Activated CD8-positive, alpha-beta memory T cell treated with anti-CD3 and anti-CD28 coated beads, Interleukin-2, amount 10 ng/mL, durations not matched to agents 7 days and 5 days (primary cell): ENCODE measurements around the gene FOXJ1. TPM values are rescaled to one million over a fixed set of nuclear protein-coding genes. Genes with fewer than 3 reads are reported as not detected.
A peak's percentile ranks its signal among the peaks of the same experiment; 100 is the strongest.

ENCODE experiments used
- ATAC-seq: fragments of 150-1000 bp; cut with Tn5 transposase; one replicate; pipeline ENCODE4 v1.10.0; 2021; ENCODE audit warnings: moderate library complexity
- CTCF ChIA-PET: fragments of 350-600 bp; sonication (Branson Sonifier 250); formaldehyde crosslinking; loops from one replicate; lab custom pipeline; 2021; ENCODE audit warnings: antibody characterized with exemption; lab: Charles Lee
- DNase-seq: peaks from one replicate; pipeline ENCODE4 v3.0.0-alpha.2; 2020
- H3K27ac Mint-ChIP-seq: one replicate; pipeline ENCODE4 v1.8.0; 2021; ENCODE audit warnings: mild to moderate bottlenecking, mixed read lengths
- H3K27me3 Mint-ChIP-seq: one replicate; pipeline ENCODE4 v1.8.0; 2021; ENCODE audit warnings: mixed read lengths
- H3K36me3 Mint-ChIP-seq: one replicate; pipeline ENCODE4 v1.8.0; 2021; ENCODE audit warnings: mild to moderate bottlenecking, mixed read lengths
- H3K4me1 Mint-ChIP-seq: one replicate; pipeline ENCODE4 v1.8.0; 2021; ENCODE audit warnings: mixed read lengths
- H3K4me3 Mint-ChIP-seq: one replicate; pipeline ENCODE4 v1.8.0; 2021; ENCODE audit warnings: mild to moderate bottlenecking, moderate library complexity, mixed read lengths
- H3K9me3 Mint-ChIP-seq: one replicate; pipeline ENCODE4 v1.8.0; 2022; ENCODE audit warnings: low read depth, mixed read lengths
- total RNA-seq, 2 experiments: library from RNA; stranded (reverse); gene quantifications; one replicate each; pipeline ENCODE4 v1.2.3, GENCODE V29; 2021

The FOXJ1 gene
- total RNA-seq, 2 experiments from 2014 or later, result 0.55 TPM; not detected in 1

- CTCF ChIA-PET, result interaction anchor here (0.7 to 6.7 kb wide), 13 partner anchors 12 to 252 kb away, joined by 3 to 62 read pairs (median 4); no protein-coding TSS in a partner anchor
- Mint-ChIP-seq H3K27me3 (no peaks in the 10 kb centered on the region), H3K4me3 (peak overlapping the region; percentile 45), H3K4me1 (peaks cover 62% of the 10 kb centered on the region), H3K27ac (peak overlapping the region; percentile 92), H3K36me3 (peaks cover 16% of the 10 kb centered on the region), H3K9me3 (no peaks in the 10 kb centered on the region)
- peak; percentile 55 for DNase-seq
- ATAC-seq, result peak; percentile 3
Observed at GRCh38 chr17:76146053-76146851, 5.2 kb upstream of the FOXJ1 start.

GRCh38 chr17:76145231-76146052 lies 4.4 kb upstream of the FOXJ1 start:
- ATAC-seq (peak; percentile 17), DNase-seq (peak; percentile 69)
- CTCF ChIA-PET, result interaction anchor here (0.7 to 6.7 kb wide), 13 partner anchors 11 to 253 kb away, joined by 3 to 62 read pairs (median 4); no protein-coding TSS in a partner anchor
- Mint-ChIP-seq H3K4me1 (peaks cover 64% of the 10 kb centered on the region), H3K27me3 (peaks cover 4% of the 10 kb centered on the region), H3K9me3 (no peaks in the 10 kb centered on the region), H3K4me3 (peak overlapping the region; percentile 45), H3K36me3 (peaks cover 12% of the 10 kb centered on the region), H3K27ac (peak overlapping the region; percentile 92)

- CTCF ChIA-PET, result interaction anchor here (0.8 to 6.7 kb wide), 6 partner anchors 8 to 138 kb away, joined by 3 to 62 read pairs (median 6); no protein-coding TSS in a partner anchor
- peaks cover 14% of the 10 kb centered on the region for H3K27me3 Mint-ChIP-seq
- H3K4me3 Mint-ChIP-seq, result peak overlapping the region; percentile 5
- peak overlapping the region; percentile 92 for H3K27ac Mint-ChIP-seq
- peaks cover 8% of the 10 kb centered on the region for H3K36me3 Mint-ChIP-seq
- peaks cover 66% of the 10 kb centered on the region for H3K4me1 Mint-ChIP-seq
- no peaks in the 10 kb centered on the region for H3K9me3 Mint-ChIP-seq
- ATAC-seq, result no peak
- no peak for DNase-seq
Observed at GRCh38 chr17:76142585-76143041, 1.6 kb upstream of the FOXJ1 start.

- Mint-ChIP-seq H3K4me3 (peak overlapping the region; percentile 5), H3K27ac (peak overlapping the region; percentile 92), H3K4me1 (peaks cover 63% of the 10 kb centered on the region), H3K36me3 (peaks cover 7% of the 10 kb centered on the region), H3K27me3 (peaks cover 14% of the 10 kb centered on the region), H3K9me3 (no peaks in the 10 kb centered on the region)
- CTCF ChIA-PET, result interaction anchor here (1.0 to 6.7 kb wide), 5 partner anchors 8 to 138 kb away, joined by 3 to 62 read pairs (median 7); no protein-coding TSS in a partner anchor
- ATAC-seq, result no peak
- DNase-seq, result no peak
Observed at GRCh38 chr17:76142039-76142584, 1.1 kb upstream of the FOXJ1 start.

GRCh38 chr17:76140661-76141211 lies 309 bp downstream of the FOXJ1 start:
- DNase-seq, result no peak
- H3K4me1 Mint-ChIP-seq, result peaks cover 49% of the 10 kb centered on the region
- CTCF ChIA-PET, result interaction anchor here (1.3 to 6.7 kb wide), 6 partner anchors 14 to 158 kb away, joined by 3 to 62 read pairs (median 8); no protein-coding TSS in a partner anchor
- ATAC-seq, result no peak
- H3K27ac Mint-ChIP-seq, result no peak overlapping the region
- H3K9me3 Mint-ChIP-seq, result no peaks in the 10 kb centered on the region
- H3K36me3 Mint-ChIP-seq, result peaks cover 4% of the 10 kb centered on the region
- H3K4me3 Mint-ChIP-seq, result peak overlapping the region; percentile 39
- H3K27me3 Mint-ChIP-seq, result peaks cover 14% of the 10 kb centered on the region

- DNase-seq (peak; percentile 54), ATAC-seq (no peak)
- H3K27me3 Mint-ChIP-seq, result peaks cover 14% of the 10 kb centered on the region
- no peaks in the 10 kb centered on the region for H3K9me3 Mint-ChIP-seq
- H3K4me3 Mint-ChIP-seq, result peak overlapping the region; percentile 39
- CTCF ChIA-PET, result interaction anchor here (1.3 to 6.7 kb wide), 6 partner anchors 14 to 159 kb away, joined by 3 to 62 read pairs (median 8); no protein-coding TSS in a partner anchor
- H3K36me3 Mint-ChIP-seq, result peaks cover 4% of the 10 kb centered on the region
- H3K4me1 Mint-ChIP-seq, result peaks cover 49% of the 10 kb centered on the region
- no peak overlapping the region for H3K27ac Mint-ChIP-seq
Observed at GRCh38 chr17:76139801-76140660, 1.0 kb downstream of the FOXJ1 start.

- no peak overlapping the region for H3K4me3 Mint-ChIP-seq
- peaks cover 45% of the 10 kb centered on the region for H3K4me1 Mint-ChIP-seq
- CTCF ChIA-PET, result no interaction called here
- ATAC-seq (no peak), DNase-seq (no peak)
- H3K36me3 Mint-ChIP-seq, result no peaks in the 10 kb centered on the region
- H3K9me3 Mint-ChIP-seq, result no peaks in the 10 kb centered on the region
- no peak overlapping the region for H3K27ac Mint-ChIP-seq
- H3K27me3 Mint-ChIP-seq, result peaks cover 14% of the 10 kb centered on the region
Observed at GRCh38 chr17:76138896-76139752, 1.9 kb downstream of the FOXJ1 start.

DNA sequence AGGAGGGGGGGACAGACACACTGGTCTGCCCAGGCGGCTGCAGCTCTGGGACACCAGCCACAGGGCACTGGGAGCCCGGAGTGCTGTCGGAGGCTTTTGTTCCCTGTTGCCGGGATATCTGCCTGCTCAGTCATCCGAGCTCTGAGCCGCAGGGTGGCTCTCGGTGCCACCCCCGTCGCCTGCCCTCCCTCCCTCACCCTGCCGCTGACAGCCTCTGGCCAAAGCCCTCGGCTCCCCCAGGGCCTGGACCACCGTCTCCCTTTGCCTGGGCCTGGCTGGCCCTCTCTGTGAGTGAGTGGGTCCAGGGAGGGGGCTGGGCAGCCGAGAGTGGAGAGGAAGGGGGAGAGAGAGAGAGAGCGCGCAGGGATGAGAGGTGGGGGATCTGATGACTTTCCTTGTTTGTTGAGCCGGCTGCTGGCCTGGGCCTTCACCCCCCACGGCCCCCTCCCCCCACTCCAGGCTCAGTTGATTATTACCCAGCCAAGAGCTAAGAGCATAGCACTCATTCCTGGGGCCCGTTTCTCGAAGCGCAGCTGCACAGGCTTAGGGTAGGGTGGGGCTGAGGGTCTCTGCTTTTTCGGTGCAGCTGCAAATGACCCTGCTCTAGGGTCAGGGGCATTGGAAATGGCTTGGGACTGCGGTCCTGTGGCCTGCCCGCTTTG lies 2.7 kb downstream of the FOXJ1 start:
- no peak for ATAC-seq
- Mint-ChIP-seq H3K4me3 (no peak overlapping the region), H3K27ac (no peak overlapping the region), H3K9me3 (no peaks in the 10 kb centered on the region), H3K4me1 (peaks cover 42% of the 10 kb centered on the region), H3K27me3 (peaks cover 14% of the 10 kb centered on the region), H3K36me3 (no peaks in the 10 kb centered on the region)
- no peak for DNase-seq
- CTCF ChIA-PET, result no interaction called here

- Mint-ChIP-seq H3K27me3 (peaks cover 14% of the 10 kb centered on the region), H3K4me3 (no peak overlapping the region), H3K4me1 (peaks cover 36% of the 10 kb centered on the region), H3K27ac (no peak overlapping the region), H3K9me3 (no peaks in the 10 kb centered on the region), H3K36me3 (no peaks in the 10 kb centered on the region)
- ATAC-seq (no peak), DNase-seq (no peak)
- CTCF ChIA-PET, result interaction anchor here (1.1 kb wide), 1 partner anchor 16 kb away, joined by 3 read pairs; no protein-coding TSS in a partner anchor
Observed at GRCh38 chr17:76137351-76138233, 3.5 kb downstream of the FOXJ1 start.

GRCh38 chr17:76137001-76137350 lies 4.1 kb downstream of the FOXJ1 start:
- H3K9me3 Mint-ChIP-seq, result no peaks in the 10 kb centered on the region
- no peak overlapping the region for H3K4me3 Mint-ChIP-seq
- peaks cover 30% of the 10 kb centered on the region for H3K4me1 Mint-ChIP-seq
- no peak for ATAC-seq
- no peaks in the 10 kb centered on the region for H3K36me3 Mint-ChIP-seq
- CTCF ChIA-PET, result interaction anchor here (1.1 kb wide), 1 partner anchor 16 kb away, joined by 3 read pairs; no protein-coding TSS in a partner anchor
- no peak for DNase-seq
- no peak overlapping the region for H3K27ac Mint-ChIP-seq
- H3K27me3 Mint-ChIP-seq, result peaks cover 14% of the 10 kb centered on the region
